ENCODE results near the gene SDF4. TPM values are rescaled to one million over a fixed set of nuclear protein-coding genes. Genes with fewer than 3 reads are reported as not detected.

SDF4 gene
- total and polyA plus RNA-seq, 2 of the 8 experiments (the other 6 are each of a cell fraction or from before 2014, with no cell fraction given) = 45.5 to 75.6 TPM

- Histone ChIP-seq H3K4me3 (ENCODE audit: extremely low read depth in 1 of 4, insufficient read depth in 2 of 4, low read depth in 3 of 4, low read length in 4 of 4) (no peak overlapping the region), H3K4me2 (ENCODE audit: insufficient read depth in 1 of 2, low read depth in 2 of 2, low read length in 2 of 2) (peak overlapping the region; percentile 28 to 33; a peak in 3 of 4 replicates), H2BK20ac (ENCODE audit: low read length) (no peak overlapping the region), H3K27ac (ENCODE audit: low read depth, low read length) (no peak overlapping the region; the same call in 1 of the 2 replicates), H3K79me1 (ENCODE audit: low read depth, low read length) (peaks cover 8% of the 10 kb centered on the region), H3K79me2 (ENCODE audit: control insufficient read depth in 1 of 2, insufficient read depth in 2 of 2, low read length in 2 of 2) (peaks cover 0 to 5% of the 10 kb centered on the region in 2 experiments; a peak in 1 of 4 replicates), H2BK12ac (ENCODE audit: low read depth, low read length) (peak overlapping the region; percentile 63; the same call in 1 of the 2 replicates), H4K5ac (ENCODE audit: insufficient read length, low read depth, low read length) (peak overlapping the region; percentile 45), H3K23me2 (ENCODE audit: low read depth, low read length) (no peaks in the 10 kb centered on the region), H4K20me1 (replicated peaks in 1 of 2; ENCODE audit: control insufficient read depth in 1 of 2, insufficient read depth in 2 of 2, low read length in 2 of 2) (peaks cover 7 to 31% of the 10 kb centered on the region in 2 experiments), H3K36me3 (ENCODE audit: control insufficient read depth in 2 of 4, insufficient read depth in 4 of 4, low read length in 3 of 4) (peaks cover 2 to 35% (median 19%) of the 10 kb centered on the region in 4 experiments; a peak in 7 of 8 replicates), H3K56ac (replicated peaks; ENCODE audit: insufficient read length, low read depth, low read length) (no peak overlapping the region), H3K4ac (replicated peaks; ENCODE audit: insufficient read length, low read depth, low read length) (no peak overlapping the region), H3K27me3 (replicated peaks in 1 of 4; ENCODE audit: control insufficient read depth in 3 of 4, extremely low read depth in 1 of 4, insufficient read depth in 3 of 4, low read length in 3 of 4) (no peaks in the 10 kb centered on the region), H2BK15ac (ENCODE audit: low read length) (no peak overlapping the region), H4K8ac (ENCODE audit: extremely low read depth, insufficient read depth, low read length) (peak overlapping the region; percentile 66), H3K18ac (ENCODE audit: extremely low read depth, low read length) (peak overlapping the region; percentile 6; the same call in 1 of the 2 replicates), H2BK5ac (ENCODE audit: low read depth, low read length) (peak overlapping the region; percentile 78; the same call in 1 of the 2 replicates), H3K9ac (replicated peaks in 1 of 4; ENCODE audit: extremely low read depth in 1 of 4, low read depth in 3 of 4, low read length in 3 of 4) (no peak overlapping the region), H2AFZ (ENCODE audit: low read length) (no peak overlapping the region), H4K91ac (replicated peaks; ENCODE audit: insufficient read length, low read length) (no peak overlapping the region), H3K23ac (ENCODE audit: insufficient read length) (no peak overlapping the region), H2AK5ac (ENCODE audit: low read depth, low read length) (no peak overlapping the region), H3K14ac (ENCODE audit: insufficient read length) (no peak overlapping the region), H3K4me1 (replicated peaks in 1 of 4; ENCODE audit: control insufficient read depth in 3 of 4, insufficient read depth in 4 of 4, low read length in 3 of 4) (peaks cover 0 to 14% (median 8%) of the 10 kb centered on the region in 4 experiments; a peak in 6 of 7 replicates), H2BK120ac (replicated peaks; ENCODE audit: low read depth, low read length) (no peak overlapping the region), H3K9me3 (ENCODE audit: insufficient read depth in 2 of 2, low read depth in 1 of 2, low read length in 1 of 2) (no peaks in the 10 kb centered on the region)
- FAIRE-seq = no peak
- no peak for DNase-seq (ENCODE audit: low read depth in 1 of 2, low spot score in 2 of 2)
- ChIA-PET POLR2A (ENCODE audit: partially characterized antibody) (interaction anchor here (1.5 kb wide), 1 partner anchor 13 kb away, joined by 7 read pairs; no protein-coding TSS in a partner anchor), CTCF (ENCODE audit: partially characterized antibody) (interaction anchor here (0.6 to 2.0 kb wide), 6 partner anchors 10 to 193 kb away, joined by 3 to 11 read pairs (median 4); partner anchors contain the start of gene B3GALT6)
- WGBS, 2 experiments (ENCODE audit: extremely low coverage in 1 of 2, insufficient coverage in 1 of 2, insufficient read length in 1 of 2, insufficient replicate concordance in 2 of 2, low coverage in 1 of 2, low lambda C conversion rate in 2 of 2, missing lambda C conversion rate in 1 of 2) = 88% methylated on average over 23 of the region's 31 CpGs; no CpG with 5 or more reads in 1 of the 2 experiments
- TF ChIP-seq TBP (IDR thresholded peaks at IDR 0.05; ENCODE audit: low read depth, low read length) (no peak), POU5F1 (IDR thresholded peaks at IDR 0.05; ENCODE audit: low read depth, low read length) (no peak), CTCF (IDR thresholded peaks at IDR 0.05; ENCODE audit: control extremely low read depth in 1 of 3, insufficient read depth in 1 of 3, low read depth in 1 of 3, low read length in 3 of 3) (no peak), NANOG (IDR thresholded peaks at IDR 0.05; ENCODE audit: insufficient read depth, low read depth, low read length, poor library complexity, severe bottlenecking) (no peak), CBX5 (IDR thresholded peaks at IDR 0.05; ENCODE audit: low read depth, low read length) (no peak), POLR2A (IDR thresholded peaks at IDR 0.05; ENCODE audit: control extremely low read depth in 1 of 2, low read depth in 2 of 2, low read length in 2 of 2) (no peak), KDM4A (IDR thresholded peaks at IDR 0.05; ENCODE audit: low read depth, low read length, severe bottlenecking) (no peak), SP2 (IDR thresholded peaks at IDR 0.05; ENCODE audit: low read length) (no peak), RFX5 (IDR thresholded peaks at IDR 0.05; ENCODE audit: borderline replicate concordance, low read depth, low read length) (no peak)
These were observed 25.4 kb upstream of the SDF4 start for GRCh38 chr1:1256956-1257871.

Data from H1 (cell line).